Measurements from ENCODE around the gene USP12. TPM values are rescaled to one million over a fixed set of nuclear protein-coding genes. Genes with fewer than 3 reads are reported as not detected.

Gene USP12
- total RNA-seq, 1 donor from 2014 or later, result 30.5 TPM

DNA sequence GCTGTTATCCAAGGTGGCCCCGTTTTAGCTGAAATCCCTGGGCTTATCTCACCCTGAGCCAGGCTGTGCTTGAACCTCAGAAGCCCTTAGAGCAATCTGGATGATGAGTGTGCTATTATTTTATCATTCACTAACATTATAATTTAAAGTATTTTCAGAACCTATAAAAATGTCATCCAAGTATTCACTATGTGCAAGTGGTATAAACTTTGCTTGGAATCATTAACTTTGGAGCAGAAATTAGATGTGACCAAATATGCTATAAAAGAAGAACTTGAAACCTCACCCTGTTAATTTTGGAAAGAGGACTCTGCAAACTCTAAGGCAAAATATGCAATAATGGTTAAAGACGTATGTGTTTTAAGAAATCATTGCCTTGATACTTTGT, 147.5 kb downstream of the USP12 start:
- H3K4me3 ChIP-seq (ENCODE audit: insufficient read depth, low read depth, low read length), result no peak overlapping the region
- no peaks in the 10 kb centered on the region for H3K79me2 ChIP-seq (ENCODE audit: insufficient read depth, low read length)
- no peaks in the 10 kb centered on the region for H3K9me3 ChIP-seq (ENCODE audit: insufficient read depth, low read depth, low read length)
- no peak overlapping the region for H2AFZ ChIP-seq (ENCODE audit: low read depth, low read length)
- H3K36me3 Mint-ChIP-seq (ENCODE audit: low read depth, unreplicated experiment), result peaks cover 5% of the 10 kb centered on the region
- H4K20me1 ChIP-seq (ENCODE audit: insufficient read depth, low read length), result no peaks in the 10 kb centered on the region
- peaks cover 6% of the 10 kb centered on the region for H3K4me1 Mint-ChIP-seq (ENCODE audit: low read depth, unreplicated experiment)
- no peaks in the 10 kb centered on the region for H3K36me3 ChIP-seq (ENCODE audit: insufficient read depth, low read length)
- H3K4me1 ChIP-seq (ENCODE audit: insufficient read depth, low read length), result peaks cover 15% of the 10 kb centered on the region
- H3K27ac Mint-ChIP-seq (ENCODE audit: unreplicated experiment), result no peak overlapping the region
- FAIRE-seq (no peak), DNase-seq (ENCODE audit: low read depth) (no peak)
- H3K9ac ChIP-seq (ENCODE audit: low read length), result no peak overlapping the region
- H3K9me3 Mint-ChIP-seq (ENCODE audit: unreplicated experiment), result peaks cover 8% of the 10 kb centered on the region
- H3K4me3 Mint-ChIP-seq (ENCODE audit: unreplicated experiment), result no peak overlapping the region
- no peak overlapping the region for H3K27ac ChIP-seq (ENCODE audit: low read depth, low read length)
- no peak for TF ChIP-seq EZH2 (IDR thresholded peaks at IDR 0.05; ENCODE audit: insufficient read depth, low read length)
- TF ChIP-seq CTCF (IDR thresholded peaks at IDR 0.05; ENCODE audit: insufficient read depth, low read depth, low read length), result no peak
- peaks cover 23% of the 10 kb centered on the region for H3K27me3 Mint-ChIP-seq (ENCODE audit: low read depth, unreplicated experiment)
- H3K4me2 ChIP-seq (ENCODE audit: low read length), result no peak overlapping the region
- H3K27me3 ChIP-seq (ENCODE audit: insufficient read depth, low read length), result peaks cover 10% of the 10 kb centered on the region

- no peak overlapping the region for H2AFZ ChIP-seq (ENCODE audit: low read depth, low read length)
- Mint-ChIP-seq H3K27me3 (ENCODE audit: low read depth, unreplicated experiment) (peaks cover 23% of the 10 kb centered on the region), H3K4me3 (ENCODE audit: unreplicated experiment) (no peak overlapping the region), H3K27ac (ENCODE audit: unreplicated experiment) (no peak overlapping the region), H3K9me3 (ENCODE audit: unreplicated experiment) (peaks cover 8% of the 10 kb centered on the region), H3K4me1 (ENCODE audit: low read depth, unreplicated experiment) (peaks cover 6% of the 10 kb centered on the region), H3K36me3 (ENCODE audit: low read depth, unreplicated experiment) (peaks cover 5% of the 10 kb centered on the region)
- H3K4me2 ChIP-seq (ENCODE audit: low read length), result no peak overlapping the region
- H3K4me1 ChIP-seq (ENCODE audit: insufficient read depth, low read length), result peaks cover 15% of the 10 kb centered on the region
- no peaks in the 10 kb centered on the region for H3K36me3 ChIP-seq (ENCODE audit: insufficient read depth, low read length)
- H3K27ac ChIP-seq (ENCODE audit: low read depth, low read length), result no peak overlapping the region
- no peak overlapping the region for H3K9ac ChIP-seq (ENCODE audit: low read length)
- H3K27me3 ChIP-seq (ENCODE audit: insufficient read depth, low read length), result peaks cover 10% of the 10 kb centered on the region
- TF ChIP-seq EZH2 (IDR thresholded peaks at IDR 0.05; ENCODE audit: insufficient read depth, low read length) (no peak), CTCF (IDR thresholded peaks at IDR 0.05; ENCODE audit: insufficient read depth, low read depth, low read length) (no peak)
- no peaks in the 10 kb centered on the region for H3K9me3 ChIP-seq (ENCODE audit: insufficient read depth, low read depth, low read length)
- FAIRE-seq, result no peak
- H3K4me3 ChIP-seq (ENCODE audit: insufficient read depth, low read depth, low read length), result no peak overlapping the region
- no peak for DNase-seq (ENCODE audit: low read depth)
- H3K79me2 ChIP-seq (ENCODE audit: insufficient read depth, low read length), result no peaks in the 10 kb centered on the region
- H4K20me1 ChIP-seq (ENCODE audit: insufficient read depth, low read length), result no peaks in the 10 kb centered on the region
Observed at GRCh38 chr13:27023385-27024073, 148.1 kb downstream of the USP12 start.

Measured in astrocyte (in vitro differentiated cells and primary cell).